ENCODE data around the gene CCDC86.

Gene CCDC86

DNA sequence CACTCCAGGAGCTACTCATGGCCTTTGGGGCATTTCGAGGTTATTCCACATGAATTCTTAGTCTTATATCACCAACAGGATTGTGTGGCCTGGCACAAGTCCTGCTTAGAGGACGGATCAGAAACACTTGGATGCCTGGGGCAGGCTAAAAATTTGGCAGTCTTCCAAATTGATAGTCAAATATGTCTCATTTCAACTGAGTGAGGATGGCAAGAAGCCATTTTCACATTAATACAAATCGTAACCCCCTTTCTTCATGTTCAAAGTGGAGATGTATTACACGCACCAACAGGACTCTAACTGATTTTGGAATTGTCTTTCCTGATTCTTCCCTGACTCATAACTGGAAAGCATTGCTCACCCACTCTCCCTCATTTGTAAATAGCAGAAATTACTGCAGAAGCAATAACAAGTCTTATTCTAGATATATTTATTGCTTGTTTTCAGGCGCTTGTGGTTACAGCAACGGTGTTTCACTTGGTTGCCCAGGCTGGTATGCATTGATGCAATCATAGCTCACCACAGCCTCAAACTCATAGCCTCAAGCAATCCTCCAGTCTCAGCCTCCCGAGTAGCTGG is 10.3 kb upstream of the CCDC86 start:
- DNase-seq, result no peak

DNA sequence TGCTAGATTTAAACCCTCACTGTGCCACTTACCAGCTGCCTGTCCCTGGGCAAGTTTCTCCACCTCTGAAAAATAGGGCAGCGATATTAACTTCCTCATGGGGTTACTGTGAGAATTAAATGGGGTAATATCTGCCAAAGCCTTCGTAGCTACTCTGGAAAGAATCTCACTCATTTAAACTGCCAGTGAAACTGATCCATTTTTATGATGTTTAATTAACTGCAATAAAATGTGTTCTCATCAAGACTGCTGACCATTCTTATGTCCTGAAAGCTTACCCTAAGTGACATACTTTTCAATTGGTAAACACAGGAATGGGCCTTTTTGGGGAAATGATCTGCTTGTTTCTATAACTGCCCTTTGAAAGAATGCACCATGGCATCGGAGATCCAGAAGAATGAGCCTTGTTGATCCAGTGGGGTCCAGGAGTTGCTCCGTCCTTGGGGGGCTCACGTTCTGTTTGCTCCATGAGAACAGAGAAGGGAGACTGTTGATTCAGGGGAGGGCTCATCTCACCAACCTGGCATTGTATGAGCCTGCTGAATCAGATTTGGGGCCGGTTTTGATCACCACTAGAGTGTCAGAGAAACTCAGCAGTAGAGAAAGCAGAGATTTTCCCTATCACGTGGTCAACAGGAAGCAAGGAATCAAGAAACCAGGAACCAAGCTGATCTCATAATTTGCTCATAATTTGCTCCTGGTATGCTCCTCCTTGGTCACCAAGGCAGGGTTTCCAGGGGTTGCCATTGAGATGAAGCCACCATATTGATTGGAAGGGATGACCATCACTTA is 7.0 kb upstream of the CCDC86 start:
- no peak for DNase-seq

DNA sequence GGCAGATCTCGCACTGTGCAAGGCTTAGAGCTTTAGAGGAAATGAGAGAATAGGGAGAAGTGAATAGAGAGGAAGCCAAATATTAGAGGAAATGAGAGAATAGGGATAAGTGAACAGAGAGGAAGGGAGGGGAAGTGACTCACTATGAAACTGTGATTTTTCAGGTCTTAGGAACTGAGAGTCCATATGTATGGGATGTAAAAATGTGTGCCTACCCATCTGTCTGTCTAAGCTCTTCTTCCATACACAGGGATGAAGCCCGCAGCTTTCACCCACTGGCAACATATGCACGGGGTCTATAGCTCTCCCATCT is 6.4 kb upstream of the CCDC86 start:
- no peak for DNase-seq

DNA sequence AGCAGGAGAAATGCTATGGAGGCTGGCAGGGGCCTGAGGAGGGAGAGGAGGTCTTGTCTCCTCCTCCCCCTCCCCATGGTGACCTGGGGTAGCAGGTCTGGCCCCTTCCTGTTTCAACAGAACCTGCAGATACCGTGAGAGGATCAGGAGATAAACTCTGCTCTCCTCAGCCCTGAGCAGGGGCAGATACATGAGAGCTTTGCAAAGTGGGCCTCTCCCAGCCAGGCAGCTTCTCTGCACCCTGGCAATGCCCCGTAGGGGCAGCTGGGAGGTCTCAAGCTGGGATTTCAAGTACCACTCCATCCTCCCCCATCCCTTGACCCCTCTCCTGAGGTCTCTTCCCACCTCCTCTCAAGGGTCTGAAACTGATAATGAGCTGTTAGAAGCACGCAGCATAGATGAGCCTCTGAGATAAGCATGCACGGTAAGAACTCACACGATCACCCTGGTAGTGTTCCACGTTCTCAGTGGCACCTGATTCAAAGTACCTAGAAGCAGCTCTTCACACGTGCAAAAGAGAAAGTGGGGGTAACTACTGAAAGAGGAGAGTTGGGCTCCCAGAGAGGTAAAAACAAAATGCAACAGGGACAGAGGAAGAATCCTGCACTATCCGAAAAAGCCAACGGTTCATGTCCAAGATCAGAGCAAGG is 4.9 kb upstream of the CCDC86 start:
- DNase-seq, result peak; percentile 25

- DNase-seq, result no peak
Observed at GRCh38 chr11:60838132-60838531, 3.8 kb upstream of the CCDC86 start.

- no peak for DNase-seq
Observed at GRCh38 chr11:60840470-60841430, 1.2 kb upstream of the CCDC86 start.

DNA sequence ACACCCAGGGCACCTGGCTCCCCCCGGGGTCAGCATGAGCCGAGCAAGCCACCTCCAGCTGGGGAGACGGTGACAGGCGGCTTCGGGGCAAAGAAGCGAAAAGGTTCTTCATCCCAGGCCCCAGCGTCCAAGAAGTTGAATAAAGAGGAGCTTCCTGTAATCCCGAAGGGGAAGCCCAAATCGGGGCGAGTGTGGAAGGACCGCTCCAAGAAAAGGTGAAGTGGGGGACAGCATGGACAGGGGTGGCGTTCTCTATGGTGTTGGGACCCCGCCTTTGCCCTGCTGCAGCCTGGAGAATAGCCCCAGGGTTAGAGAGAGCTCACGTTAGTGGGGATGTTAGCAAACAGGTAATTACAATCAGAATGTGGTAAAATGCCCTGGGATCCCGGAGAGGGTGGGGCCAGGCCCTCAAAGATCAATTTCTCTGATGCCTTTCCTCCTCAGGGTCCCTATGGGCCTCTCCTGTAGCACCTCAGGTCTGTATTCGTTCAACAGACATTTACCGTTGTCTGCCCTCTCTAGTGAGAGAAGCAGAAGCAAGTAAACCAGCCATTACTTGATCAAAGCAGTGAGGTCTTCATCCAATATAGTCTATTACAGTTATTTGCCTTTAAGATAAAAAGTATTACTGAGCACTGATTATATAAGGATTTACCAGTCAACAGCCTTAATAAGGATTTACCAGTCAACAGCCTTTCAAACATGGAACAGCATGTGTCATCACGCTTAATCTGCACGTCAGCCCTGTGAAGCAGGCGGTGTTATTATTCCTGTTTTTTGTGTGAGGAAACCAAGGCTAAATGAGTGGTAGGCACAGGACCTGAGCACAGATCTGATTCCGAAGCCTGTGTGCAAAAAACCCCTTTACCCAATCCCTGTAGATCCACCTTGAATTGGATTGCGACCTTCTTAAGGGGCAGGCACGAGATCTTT is 1.0 kb downstream of the CCDC86 start:
- DNase-seq, result no peak

- DNase-seq, result no peak
Observed at GRCh38 chr11:60844045-60844869, 2.3 kb downstream of the CCDC86 start.

DNA sequence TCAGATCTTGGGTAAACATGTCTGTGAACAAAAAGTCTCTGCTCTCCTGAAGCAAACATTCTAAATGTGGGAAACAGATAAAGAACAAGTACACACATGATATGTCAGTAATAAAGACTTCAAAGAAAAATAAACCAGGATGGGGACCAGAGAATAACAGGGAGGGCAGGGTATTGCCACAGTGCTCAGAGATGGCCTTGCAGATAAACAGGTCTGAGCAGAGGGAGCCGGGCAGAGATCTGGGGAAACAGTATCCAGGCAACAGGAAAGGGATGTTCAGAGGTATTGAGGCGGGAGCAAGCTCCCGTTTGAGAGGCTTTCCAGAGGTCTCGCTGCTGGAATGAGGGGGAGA is 2.9 kb downstream of the CCDC86 start:
- DNase-seq, result no peak

- DNase-seq, result no peak
Observed at GRCh38 chr11:60845338-60845737, 3.4 kb downstream of the CCDC86 start.

DNA sequence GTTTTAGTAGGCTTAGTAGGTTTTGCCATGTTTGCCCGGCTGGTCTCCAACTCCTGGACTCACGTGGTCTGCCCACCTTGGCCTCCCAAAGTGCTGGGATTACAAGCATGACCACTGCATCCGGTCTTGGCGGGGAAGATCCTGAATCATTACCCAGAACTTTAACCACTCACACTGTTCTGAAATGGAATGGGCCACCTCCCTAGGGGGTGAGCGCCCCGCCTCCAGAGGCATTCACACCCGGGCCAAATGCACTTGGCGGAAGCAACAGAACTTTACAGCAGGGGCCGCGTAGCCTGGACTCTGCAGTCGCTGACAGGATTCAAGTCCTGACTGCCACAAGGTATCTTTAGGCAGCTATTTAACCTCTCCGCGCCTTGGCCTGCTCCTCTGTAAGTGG is 5.4 kb downstream of the CCDC86 start:
- no peak for DNase-seq

DNA sequence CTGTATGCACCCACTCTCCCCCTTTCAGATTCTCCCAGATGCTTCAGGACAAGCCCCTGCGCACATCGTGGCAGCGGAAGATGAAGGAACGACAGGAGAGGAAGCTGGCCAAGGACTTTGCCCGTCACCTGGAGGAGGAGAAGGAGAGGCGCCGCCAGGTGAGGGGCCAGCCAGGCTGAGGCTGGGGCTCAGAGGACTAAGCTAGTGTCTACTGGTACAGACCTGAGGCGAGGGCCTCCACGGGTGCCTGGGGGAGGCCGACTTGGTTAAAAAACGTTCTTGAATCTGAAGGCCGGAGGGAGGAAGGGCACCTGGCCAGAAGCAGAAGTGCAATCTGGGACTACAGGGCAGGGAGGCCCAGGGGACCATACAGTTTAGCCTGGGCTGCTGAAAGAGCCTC is 6.0 kb downstream of the CCDC86 start:
- no peak for DNase-seq

- no peak for DNase-seq
Observed at GRCh38 chr11:60848714-60849151, 6.8 kb downstream of the CCDC86 start.

GRCh38 chr11:60849641-60850520 is 8.0 kb downstream of the CCDC86 start:
- no peak for DNase-seq

DNA sequence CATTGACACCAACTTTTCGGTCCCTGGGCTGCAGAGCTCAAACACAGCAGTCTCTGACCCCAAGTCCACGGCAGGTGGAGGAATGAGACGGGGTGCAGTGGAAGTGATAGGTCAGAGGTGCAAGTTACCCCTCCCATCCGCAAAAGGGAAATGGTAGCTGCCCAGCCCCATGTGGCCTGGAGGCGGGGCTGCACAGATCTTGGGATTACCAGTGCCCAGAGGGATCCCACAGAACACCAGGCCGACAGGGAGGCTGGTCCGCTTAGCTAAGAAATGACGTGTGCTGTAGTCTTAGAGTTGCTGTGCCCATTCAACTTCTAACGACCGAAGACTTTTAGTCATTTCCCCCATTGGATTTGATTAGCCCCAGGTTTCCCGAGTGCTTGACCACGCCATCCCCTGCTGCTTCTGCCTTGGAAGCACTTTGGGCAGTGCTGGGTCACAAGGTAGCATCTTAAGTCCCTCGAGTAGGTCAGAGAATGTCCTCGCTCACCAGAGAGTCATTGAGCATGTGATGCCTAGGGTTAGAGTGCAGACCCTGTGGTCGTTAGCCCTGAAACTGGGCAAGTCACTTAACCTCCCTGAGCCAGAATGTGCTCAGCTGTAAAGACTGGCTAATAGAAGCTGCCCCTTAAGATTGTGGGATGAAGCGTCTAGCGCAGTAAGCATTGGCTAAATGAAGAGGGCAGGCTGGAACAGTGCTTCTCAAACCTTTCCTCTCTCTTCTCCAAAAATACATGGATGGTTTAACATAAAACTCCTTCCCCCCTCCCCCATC is 9.6 kb downstream of the CCDC86 start:
- DNase-seq, result no peak

DNA sequence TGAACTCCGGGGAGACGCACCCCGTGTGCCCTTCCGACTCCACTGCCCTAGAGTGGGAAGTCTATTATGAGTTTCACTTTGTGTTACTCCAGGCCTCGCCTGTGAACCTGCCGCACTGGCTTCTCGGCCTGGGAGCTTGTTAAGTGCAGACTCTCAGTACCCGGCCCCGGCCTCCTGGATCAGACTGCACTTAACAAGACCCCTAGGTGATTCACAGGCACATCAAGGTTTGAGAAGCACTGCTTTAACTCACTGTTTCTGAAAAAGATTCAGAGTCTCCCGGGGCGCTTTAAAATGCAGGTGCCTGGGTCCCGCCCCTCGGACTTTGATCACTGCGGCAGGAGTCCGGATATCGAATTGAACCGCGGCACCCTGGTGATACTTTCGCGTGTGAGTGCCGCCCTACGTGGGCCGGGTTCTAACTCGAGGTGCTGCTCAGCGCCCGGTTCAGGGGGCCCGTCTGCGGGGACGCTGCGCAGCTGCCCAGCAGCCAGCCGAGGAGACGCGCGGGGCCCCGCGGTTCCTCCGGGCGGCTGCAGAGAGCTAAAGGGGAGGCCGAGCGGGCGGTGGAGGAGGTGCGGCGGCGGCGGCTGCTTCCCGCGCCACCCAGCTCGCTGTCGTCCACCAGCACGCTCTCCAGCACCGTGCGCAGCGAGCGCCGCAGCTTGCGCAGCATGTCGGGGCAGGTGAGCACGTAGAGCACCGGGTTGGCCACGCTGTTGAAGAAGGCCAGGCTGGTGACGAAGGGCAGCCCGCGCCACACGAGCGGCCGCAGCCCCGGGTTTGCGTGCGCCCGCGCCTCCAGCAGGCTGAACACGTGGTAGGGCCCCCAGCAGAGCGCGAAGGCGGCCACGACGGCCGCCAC is 10.4 kb downstream of the CCDC86 start:
- DNase-seq, result no peak

- no peak for DNase-seq
Observed at GRCh38 chr11:60852982-60853950, 11.4 kb downstream of the CCDC86 start.

Measured in activated CD4-positive, alpha-beta T cell treated with anti-CD3 and anti-CD28 coated beads, Interleukin-2, Interleukin-6, amounts not matched to agents 100 ng/mL and 50 ng/mL, durations not matched to agents 16 hours and 8 hours (primary cell).